Heart left ventricle (tissue), 13 donors: ENCODE results near the gene IRF1.

ENCODE experiments used
- CTCF ChIP-seq, 12 donors: fragments of 200-600 bp; sonication (generic) in 4 of 12; IDR thresholded peaks; one replicate each; pipeline versions ENCODE4 v1.5.0 to v1.8.0; 2018 to 2022; ENCODE audit warnings: antibody characterized with exemption in 12 of 12, mild to moderate bottlenecking in 5 of 12
- POLR2A ChIP-seq, 2 donors: fragments of 450-650 bp; IDR thresholded peaks; one replicate each; pipeline ENCODE4 v1.6.1; 2017; ENCODE audit warnings: antibody characterized with exemption in 2 of 2, mild to moderate bottlenecking in 2 of 2, moderate library complexity in 2 of 2
- donor health status: ischemic (EF 13 %, LVEDD 7.1; RV severe dilation, severe dysfunction).
- donor health status: DM: no; HTN: yes; CAD: no.
- donor health status: DM: no; HTN: no; CAD: no.
- donor health status: ischemic (EF 25% LVEDD 6.9; RV normal size, moderate dysfunction).
- donor health status: ischemic (EF 25% LVEDD 5.7; RV mildly dilated, moderate dysfunction).
- donor health status: ischemic (EF 35%, LVEDD 5.7; RV mildly dilated, moderate dysfunction).
- donor health status: nonischemic (EF 11% LVEDD 7.7; RV severe dilation, severe dysfunction).
- donor health status: DM: yes; HTN: yes; CAD: no.
- donor health status: PGD.
- donor health status: ischemic (EF 29% LVEDD 5.4; RV normal size, mild dysfunction).
- donor health status: nonischemic (EF 23%, LVEDD 6.1; RV moderate dilation, normal function).

- TF ChIP-seq CTCF (IDR thresholded peaks at IDR 0.05), result no peak
- no peak for TF ChIP-seq POLR2A (IDR thresholded peaks at IDR 0.05)
These were observed 8.2 kb upstream of the IRF1 start for GRCh38 chr5:132498686-132499271.
